ENCODE results near the gene SPTBN4.

SPTBN4 gene

GRCh38 chr19:40609561-40610395 lies 143.0 kb downstream of the SPTBN4 start (continued):
- TF ChIP-seq, protein P1, sequence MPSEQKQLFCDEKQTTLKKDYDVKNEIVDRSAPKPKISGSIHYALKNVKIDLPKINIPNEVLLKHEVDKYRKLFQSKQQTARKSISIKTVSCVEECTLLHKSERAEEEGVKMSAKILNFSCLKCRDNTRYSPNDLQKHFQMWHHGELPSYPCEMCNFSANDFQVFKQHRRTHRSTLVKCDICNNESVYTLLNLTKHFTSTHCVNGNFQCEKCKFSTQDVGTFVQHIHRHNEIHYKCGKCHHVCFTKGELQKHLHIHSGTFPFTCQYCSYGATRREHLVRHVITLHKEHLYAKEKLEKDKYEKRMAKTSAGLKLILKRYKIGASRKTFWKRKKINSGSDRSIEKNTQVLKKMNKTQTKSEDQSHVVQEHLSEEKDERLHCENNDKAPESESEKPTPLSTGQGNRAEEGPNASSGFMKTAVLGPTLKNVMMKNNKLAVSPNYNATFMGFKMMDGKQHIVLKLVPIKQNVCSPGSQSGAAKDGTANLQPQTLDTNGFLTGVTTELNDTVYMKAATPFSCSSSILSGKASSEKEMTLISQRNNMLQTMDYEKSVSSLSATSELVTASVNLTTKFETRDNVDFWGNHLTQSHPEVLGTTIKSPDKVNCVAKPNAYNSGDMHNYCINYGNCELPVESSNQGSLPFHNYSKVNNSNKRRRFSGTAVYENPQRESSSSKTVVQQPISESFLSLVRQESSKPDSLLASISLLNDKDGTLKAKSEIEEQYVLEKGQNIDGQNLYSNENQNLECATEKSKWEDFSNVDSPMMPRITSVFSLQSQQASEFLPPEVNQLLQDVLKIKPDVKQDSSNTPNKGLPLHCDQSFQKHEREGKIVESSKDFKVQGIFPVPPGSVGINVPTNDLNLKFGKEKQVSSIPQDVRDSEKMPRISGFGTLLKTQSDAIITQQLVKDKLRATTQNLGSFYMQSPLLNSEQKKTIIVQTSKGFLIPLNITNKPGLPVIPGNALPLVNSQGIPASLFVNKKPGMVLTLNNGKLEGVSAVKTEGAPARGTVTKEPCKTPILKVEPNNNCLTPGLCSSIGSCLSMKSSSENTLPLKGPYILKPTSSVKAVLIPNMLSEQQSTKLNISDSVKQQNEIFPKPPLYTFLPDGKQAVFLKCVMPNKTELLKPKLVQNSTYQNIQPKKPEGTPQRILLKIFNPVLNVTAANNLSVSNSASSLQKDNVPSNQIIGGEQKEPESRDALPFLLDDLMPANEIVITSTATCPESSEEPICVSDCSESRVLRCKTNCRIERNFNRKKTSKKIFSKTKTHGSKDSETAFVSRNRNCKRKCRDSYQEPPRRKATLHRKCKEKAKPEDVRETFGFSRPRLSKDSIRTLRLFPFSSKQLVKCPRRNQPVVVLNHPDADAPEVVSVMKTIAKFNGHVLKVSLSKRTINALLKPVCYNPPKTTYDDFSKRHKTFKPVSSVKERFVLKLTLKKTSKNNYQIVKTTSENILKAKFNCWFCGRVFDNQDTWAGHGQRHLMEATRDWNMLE (tag by site-specific recombination; conservative IDR thresholded peaks at IDR 0.05; ENCODE audit: low read depth): no peak
- TF ChIP-seq ZNF292 (tag by site-specific recombination; IDR thresholded peaks at IDR 0.05; ENCODE audit: borderline replicate concordance, low read depth): no peak
- no peak for TF ChIP-seq ZNF311 (tag by site-specific recombination; IDR thresholded peaks at IDR 0.05; ENCODE audit: borderline replicate concordance)
- 0 out of 2 replicates have a peak, but pooled peaks have one; percentile 16 for TF ChIP-seq YY2 (tag by site-specific recombination; IDR thresholded peaks at IDR 0.05)
- TF ChIP-seq ZNF211 (tag by site-specific recombination; IDR thresholded peaks at IDR 0.05; ENCODE audit: low read depth): no peak
- peak; percentile 90 for TF ChIP-seq GLIS1 (tag by site-specific recombination; IDR thresholded peaks at IDR 0.05)
- 0 out of 2 replicates have a peak, but pooled peaks have one; percentile 77 for TF ChIP-seq ZFP37 (tag by site-specific recombination; IDR thresholded peaks at IDR 0.05)
- no peak for TF ChIP-seq ZNF660 (tag by site-specific recombination; IDR thresholded peaks at IDR 0.05)
- TF ChIP-seq ZNF394 (tag by site-specific recombination; IDR thresholded peaks at IDR 0.05; ENCODE audit: borderline replicate concordance): no peak; the same call in 1 of the 2 replicates
- TF ChIP-seq ZNF707 (tag by site-specific recombination; IDR thresholded peaks at IDR 0.05): no peak; the same call in 1 of the 2 replicates
- no peak for TF ChIP-seq ZNF366 (tag by site-specific recombination; conservative IDR thresholded peaks at IDR 0.05)
- peak; percentile 98 for TF ChIP-seq KLF9 (tag by site-specific recombination; IDR thresholded peaks at IDR 0.05; ENCODE audit: low read depth)
- peak; percentile 72 for TF ChIP-seq KLF10 (tag by site-specific recombination; IDR thresholded peaks at IDR 0.05)
- TF ChIP-seq PBX3 (CRISPR knock-in tag; IDR thresholded peaks at IDR 0.05): no peak
- TF ChIP-seq ZNF423 (tag by site-specific recombination; IDR thresholded peaks at IDR 0.05): peak; percentile 82; the same call in 1 of the 2 replicates
- TF ChIP-seq ZNF837 (tag by site-specific recombination; IDR thresholded peaks at IDR 0.05): no peak
- no peak for TF ChIP-seq ZNF26 (tag by site-specific recombination; IDR thresholded peaks at IDR 0.05)
- TF ChIP-seq ZBTB21 (tag by site-specific recombination; IDR thresholded peaks at IDR 0.05): no peak
- peak; percentile 89 for TF ChIP-seq ZBTB48 (tag by site-specific recombination; IDR thresholded peaks at IDR 0.05)
- no peak for TF ChIP-seq ZNF548 (tag by site-specific recombination; IDR thresholded peaks at IDR 0.05)
- TF ChIP-seq KLF8 (tag by site-specific recombination; IDR thresholded peaks at IDR 0.05): peak; percentile 100
- TF ChIP-seq TSHZ1 (tag by site-specific recombination; IDR thresholded peaks at IDR 0.05; ENCODE audit: borderline replicate concordance): no peak
- TF ChIP-seq ZNF23 (tag by site-specific recombination; IDR thresholded peaks at IDR 0.05; ENCODE audit: borderline replicate concordance): no peak
- TF ChIP-seq ZNF692 (tag by site-specific recombination; IDR thresholded peaks at IDR 0.05): no peak
- TF ChIP-seq ZNF19 (tag by site-specific recombination; IDR thresholded peaks at IDR 0.05; ENCODE audit: low read depth): no peak

All from HEK293 (cell line).